HG03575 (cell line): ENCODE results near the gene PMAIP1.
"Not testable (repeated sequence)": the region's sequence is repeated elsewhere in the genome, so short reads cannot be mapped to it uniquely, and the experiment has no call there.

Experiments
- ATAC-seq: cut with Tn5 transposase; IDR thresholded peaks from one replicate; pipeline ENCODE4 v1.9.1; 2021; ENCODE audit not compliant: unreplicated experiment, insufficient number of reproducible peaks, low FRiP score; ENCODE audit errors: extremely low read depth

Gene PMAIP1

DNA sequence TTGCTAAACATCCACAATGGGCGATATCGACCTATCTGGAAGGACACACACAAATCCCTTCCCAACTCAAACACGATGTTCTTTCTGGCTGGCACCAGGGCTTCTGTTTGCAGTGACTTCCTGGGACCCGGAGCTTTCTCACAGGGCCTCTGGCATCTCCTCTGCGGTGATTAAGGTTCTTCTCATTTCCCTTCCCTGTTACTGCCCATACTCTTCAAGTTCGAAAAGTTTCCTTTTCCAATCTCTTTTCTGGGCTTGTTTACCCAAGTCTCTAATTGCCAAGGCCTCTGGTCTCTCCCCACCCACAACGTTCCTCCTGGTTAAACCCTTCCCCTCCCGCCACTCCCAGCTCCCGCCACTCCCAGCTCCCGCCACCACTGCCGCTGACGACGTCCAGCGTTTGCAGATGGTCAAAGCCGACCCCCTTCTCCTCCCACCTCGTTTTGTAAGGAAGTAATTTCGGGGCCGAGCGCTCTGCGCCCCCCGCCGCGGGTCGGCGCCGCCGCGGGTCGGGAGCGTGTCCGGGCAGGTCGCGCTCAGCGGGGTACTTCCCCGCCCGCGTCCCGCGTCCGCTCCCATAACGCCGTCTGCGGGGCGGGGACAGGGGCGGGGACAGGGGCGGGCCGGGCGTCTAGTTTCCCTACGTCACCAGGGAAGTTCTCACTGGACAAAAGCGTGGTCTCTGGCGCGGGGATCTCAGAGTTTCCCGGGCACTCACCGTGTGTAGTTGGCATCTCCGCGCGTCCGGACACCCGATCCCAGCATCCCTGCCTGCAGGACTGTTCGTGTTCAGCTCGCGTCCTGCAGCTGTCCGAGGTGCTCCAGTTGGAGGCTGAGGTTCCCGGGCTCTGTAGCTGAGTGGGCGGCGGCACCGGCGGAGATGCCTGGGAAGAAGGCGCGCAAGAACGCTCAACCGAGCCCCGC, at the start of gene PMAIP1:
Gene PMAIP1 (plus strand): TSS at position 699 of the 924 bp plus-strand sequence. CDS start 182 bp downstream, at position 881.
- no peak for ATAC-seq

DNA sequence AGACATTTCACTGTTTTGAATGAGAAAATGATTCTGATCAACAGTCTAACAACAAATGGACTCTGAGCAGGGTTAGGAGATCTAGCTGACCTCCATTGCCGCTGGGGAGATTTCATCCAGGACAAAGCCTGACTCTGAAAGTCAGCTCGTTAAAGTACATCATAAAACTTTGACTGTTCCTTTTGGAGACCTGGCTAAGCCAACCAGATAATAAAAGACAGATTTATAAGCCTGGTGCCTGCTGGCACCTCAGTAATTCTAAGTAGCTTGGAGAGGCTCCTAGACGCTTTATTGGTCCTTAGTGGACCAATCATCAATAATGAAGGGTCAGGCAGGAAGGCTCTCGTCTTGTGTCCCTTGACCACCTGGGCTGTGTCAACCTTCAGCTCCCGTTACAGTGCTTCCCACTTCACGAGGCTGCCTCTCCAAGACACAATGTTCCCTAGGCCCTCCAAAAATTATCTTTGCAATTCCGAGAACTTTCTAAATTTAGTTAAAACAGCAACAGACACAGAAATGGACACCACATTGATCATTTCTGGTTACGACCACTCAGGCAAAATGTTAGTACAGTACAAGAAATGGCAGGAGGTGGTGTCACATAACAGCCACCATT, 47.9 kb upstream of the PMAIP1 start:
- no peak for ATAC-seq

DNA sequence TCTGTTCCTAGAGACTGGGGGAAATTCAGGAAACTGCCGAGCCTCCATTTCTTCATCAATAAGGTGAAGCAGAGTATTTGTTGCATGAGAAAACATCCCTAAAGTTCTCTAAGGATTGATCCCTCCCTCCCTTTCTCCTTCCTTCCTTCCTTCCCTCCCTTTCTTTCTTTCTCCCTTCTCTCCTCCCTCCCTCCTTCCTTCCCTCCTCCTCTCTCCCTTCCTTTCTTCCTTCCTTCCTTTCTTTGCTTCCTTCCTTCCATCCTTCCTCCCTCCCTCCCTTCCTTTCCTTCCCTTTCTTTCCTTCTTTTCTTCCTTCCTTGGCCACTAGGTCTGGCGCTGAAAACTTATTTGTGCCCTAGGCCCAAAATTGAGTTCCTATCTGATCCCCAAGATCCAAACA, 47.2 kb upstream of the PMAIP1 start:
- ATAC-seq = no peak

DNA sequence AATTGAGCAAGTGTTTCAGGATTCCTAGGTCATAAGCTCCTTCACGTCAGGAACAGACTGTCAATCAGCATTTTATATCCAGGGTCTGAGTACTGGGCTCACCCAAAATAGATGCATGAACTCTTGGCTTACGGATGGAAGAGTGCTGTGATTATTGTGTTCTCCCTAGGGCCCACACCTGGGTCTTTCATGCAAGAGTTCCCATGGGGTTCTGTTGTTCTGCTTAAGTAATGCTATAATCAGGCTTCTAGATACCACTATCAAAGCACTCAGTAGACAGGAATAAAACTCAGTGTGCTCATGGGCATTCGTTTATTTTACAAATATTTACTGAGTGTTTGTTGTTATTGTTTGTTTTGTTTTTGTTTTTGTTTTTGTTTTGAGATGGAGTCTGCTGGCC, 46.4 kb upstream of the PMAIP1 start:
- no peak for ATAC-seq

DNA sequence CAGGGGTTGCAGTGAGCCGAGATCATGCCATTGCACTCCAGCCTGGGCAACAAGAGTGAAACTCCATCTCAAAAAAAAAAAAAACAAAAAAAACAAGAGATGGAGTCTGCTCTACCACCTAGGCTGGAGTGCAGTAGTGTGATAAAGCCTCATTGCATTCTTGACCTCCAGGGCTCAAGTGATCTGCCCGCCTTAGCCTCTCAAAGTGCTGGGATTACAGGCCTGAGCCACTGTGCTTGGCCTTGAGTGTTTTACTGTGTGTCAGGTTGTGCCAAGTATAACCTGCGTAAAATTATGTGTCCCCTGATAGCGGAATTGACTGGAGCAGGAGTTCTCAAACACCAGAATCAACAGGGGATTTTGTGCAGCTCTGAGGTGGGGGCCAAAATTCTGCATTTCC, 45.8 kb upstream of the PMAIP1 start:
- not testable (repeated sequence) for ATAC-seq

DNA sequence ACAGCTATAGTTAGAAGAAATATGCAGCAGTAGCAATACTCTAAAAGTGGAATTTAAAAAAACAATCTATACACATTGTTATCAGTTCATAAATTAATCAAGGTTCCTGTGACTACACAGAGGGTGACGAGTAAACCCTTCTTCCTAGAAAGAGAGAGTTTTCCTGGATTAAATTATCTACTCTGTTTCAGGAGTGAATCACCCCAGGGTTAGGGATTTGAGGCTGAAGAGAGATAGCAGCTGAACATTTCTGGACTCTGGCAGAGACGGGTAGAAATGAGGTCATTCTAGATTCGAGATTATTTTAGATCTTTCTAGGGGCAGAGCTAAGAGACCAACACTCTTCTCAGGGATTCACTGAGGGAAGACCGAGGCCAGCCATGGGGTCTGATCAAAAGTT, 38.8 kb upstream of the PMAIP1 start:
- ATAC-seq = no peak

DNA sequence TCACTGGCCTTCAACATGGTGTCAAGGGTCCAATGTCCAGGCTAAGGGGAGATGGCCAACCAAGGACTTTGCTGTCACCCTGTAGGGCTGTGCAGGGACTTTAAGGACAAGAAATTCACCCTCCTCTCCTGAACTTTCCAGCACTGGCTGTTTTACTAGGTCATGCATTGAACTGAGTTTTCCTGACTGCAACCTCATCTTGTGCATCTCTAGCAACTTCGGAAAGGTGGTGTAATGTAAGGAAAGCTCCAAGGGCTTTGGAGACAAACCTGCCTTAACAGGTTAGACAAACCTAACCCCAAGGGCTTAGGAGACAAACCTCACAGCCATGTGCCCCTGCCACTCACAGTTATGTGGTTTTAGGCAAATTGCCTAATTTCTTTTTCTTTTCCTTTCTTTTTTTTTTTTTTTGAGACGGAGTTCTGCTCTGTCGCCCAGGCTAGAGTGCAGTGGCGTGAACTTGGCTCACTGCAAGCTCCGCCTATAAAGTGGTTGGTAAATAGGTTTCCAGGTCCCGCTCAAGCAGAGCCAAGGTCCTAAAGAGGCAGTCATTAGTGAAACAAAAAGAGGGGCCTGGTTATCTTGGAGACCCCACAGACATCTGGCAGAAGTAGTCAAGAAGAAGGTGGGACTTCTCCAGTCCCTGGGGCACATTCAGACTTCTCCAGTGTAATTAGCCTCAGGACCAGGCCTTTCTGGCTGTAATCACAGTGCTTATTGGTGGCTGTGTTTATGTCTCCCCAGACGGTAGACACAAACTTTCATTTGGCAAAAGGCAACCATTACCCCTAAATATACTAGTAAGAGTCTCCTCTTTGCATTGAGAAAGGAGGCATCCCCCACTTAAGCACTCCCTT, 37.6 kb upstream of the PMAIP1 start:
- peak; percentile 44 for ATAC-seq

DNA sequence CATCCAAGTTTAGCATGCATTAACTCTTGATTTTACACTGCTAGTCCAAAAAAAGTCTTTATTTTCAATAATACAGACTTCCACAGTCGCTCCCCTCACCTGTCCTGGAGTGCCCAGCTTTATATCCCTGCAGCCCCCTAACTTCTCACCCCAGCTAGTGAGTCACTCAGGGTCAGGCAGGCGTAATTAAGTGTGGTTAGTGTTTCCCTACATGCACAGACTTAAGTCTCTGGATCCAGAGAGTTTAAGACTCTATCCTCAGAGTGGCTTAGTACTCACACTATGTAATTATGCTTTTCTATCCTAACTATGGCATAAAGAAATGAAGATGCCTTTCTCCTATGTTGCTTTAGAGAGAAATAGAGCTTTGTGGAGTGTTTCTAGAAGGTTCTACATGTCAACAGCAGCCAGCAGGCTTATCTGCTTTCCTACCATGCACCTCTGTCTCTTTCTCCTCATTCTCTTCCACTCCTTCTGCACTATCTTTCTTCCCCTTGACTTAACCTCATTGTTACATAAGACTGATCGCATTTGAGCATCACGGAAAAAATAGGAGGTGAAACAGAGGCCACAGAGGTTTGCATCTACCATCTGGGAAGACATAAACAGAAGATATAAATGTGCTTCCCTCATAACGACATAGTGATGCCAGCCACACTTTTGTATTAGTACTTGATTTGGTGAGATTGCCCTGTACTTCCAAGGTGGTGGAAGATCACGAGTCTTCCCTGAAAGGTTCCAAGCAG, 34.4 kb upstream of the PMAIP1 start:
- ATAC-seq = no peak

DNA sequence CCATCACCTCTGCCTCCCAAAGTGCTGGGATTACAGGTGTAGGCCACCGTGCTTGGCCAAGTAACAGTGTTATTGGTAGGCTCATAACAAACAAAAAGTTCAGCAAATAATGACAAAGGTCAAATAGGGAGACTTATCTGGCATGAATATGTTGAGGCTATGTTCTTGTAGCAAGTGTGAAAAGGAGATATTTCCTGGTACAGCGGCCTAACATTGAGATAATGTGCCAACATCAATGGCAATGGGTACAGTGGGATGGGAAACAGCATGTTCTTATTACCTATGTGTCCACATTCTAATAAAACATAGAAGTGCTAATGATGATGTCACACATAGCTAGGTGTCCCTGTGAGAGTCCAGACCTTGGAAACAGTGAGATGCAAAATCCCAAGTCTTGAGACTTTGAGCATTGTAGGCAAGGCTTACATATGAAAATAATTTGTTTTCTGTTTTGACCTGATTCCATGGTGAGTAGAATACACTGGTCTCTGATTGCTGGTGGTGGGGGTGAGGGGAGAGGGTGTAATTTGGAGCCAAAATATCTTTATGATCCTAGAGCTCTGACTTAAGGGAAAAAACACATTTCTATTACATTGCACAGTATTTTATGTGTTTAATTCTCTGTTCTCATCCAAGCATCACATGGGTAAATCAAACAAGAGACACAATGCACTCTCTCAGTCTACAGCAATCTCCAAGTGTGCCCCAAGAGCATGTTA, 33.1 kb upstream of the PMAIP1 start:
- no peak for ATAC-seq

DNA sequence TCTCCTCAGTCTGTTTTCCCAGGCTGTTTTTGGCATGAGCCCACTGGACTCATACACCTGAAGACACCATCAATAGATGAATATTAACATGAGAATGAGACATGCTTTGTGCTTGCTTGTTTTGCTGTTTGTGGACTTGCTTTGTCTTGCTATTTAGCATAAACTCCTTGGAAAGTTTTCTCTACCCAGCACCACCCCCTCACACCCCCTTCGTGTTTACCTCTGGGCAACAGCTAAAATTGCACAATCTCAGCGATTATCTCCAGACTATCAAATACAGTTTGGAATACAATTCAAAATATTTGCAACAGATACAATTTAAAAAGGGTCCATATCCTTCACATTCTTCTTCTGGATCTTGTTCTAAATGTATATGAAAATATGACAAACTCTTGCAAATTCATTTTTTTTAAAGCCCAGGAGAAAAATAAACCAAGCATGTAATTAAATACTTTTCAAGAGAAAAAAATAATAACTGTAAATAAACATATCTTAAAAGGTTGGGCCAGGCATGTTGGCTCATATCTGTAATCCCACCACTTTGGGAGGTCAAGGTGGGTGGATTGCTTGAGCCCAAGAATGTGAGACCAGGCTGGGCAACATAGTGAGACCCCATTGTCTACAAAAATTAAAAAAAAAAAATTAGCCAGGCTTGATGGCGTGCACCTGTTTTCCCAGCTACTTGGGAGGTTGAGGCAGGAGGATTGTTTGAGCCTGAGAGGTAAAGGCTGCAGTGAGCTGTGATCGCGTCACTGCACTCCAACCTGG, 32.3 kb upstream of the PMAIP1 start:
- ATAC-seq = no peak

DNA sequence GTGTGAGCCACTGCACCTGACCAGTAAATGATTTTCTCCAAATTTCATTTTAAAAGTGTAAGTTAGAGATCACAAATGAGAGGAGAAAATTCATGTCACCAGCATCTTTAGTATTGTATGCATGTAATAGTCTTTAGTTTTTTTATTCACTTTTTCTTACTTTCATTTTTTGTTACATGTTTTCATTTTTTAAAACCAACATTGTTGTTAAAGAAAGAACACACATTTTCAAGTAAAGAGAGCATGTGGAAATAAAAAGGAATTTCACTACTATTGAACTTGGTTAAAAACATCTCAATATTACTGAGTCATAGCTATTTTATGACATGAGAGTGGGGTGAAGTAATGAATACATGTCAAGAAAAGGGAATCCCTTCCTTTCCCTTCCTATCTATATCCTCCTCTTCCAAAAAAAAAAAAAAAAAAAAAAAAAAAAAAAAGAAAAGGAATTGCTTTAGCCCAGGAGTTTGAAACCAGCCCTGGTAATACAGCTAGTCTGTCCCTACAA, 29.1 kb upstream of the PMAIP1 start:
- ATAC-seq = no peak

DNA sequence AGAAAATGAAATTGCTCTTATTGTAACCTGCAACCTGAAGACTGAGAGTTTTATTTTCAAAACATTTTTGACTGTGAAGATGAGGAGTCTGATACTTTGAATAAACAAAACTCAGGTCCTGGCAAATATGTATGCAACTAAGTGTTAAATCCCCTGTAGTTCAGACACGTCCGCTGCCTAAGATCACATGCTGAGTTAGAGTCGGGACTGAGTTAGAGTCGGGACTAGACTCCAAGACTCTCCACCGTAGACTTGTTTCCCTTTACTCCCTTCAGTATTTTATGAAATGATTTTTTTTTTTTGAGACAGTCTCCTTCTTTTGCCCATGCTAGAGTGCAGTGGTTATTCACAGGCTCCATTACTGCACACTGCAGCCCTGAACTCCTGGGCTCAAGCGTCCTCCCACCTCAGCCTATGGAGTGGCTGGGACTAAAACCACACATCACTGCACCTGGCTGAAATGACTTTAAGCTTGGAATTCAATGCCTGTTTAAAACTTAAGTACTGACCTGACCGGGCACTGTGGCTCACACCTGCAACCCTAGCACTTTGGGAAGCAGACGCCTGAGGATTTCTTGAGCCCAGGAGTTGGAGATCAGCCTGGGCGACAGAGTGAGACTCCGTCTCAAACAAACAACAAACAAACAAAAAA, 28.0 kb upstream of the PMAIP1 start:
- ATAC-seq = no peak

DNA sequence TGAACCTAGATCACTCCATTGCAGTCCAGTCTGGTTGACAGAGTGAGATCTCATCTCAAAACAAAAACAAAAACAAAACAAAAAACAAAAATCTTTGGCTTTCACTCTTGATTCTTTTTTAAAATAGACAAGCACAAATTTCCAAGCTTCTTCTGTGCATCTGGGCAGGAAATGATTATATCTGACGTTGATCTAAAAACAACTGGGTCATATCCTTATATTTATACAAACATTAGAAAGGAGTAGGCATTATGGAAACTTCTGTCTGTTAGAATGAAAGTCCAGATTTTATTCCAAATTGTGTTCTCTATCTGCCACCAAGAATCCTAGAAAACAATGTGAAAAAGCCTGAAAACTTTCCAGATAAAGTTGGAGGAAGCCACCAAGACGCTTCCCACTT, 26.2 kb upstream of the PMAIP1 start:
- ATAC-seq = no peak

DNA sequence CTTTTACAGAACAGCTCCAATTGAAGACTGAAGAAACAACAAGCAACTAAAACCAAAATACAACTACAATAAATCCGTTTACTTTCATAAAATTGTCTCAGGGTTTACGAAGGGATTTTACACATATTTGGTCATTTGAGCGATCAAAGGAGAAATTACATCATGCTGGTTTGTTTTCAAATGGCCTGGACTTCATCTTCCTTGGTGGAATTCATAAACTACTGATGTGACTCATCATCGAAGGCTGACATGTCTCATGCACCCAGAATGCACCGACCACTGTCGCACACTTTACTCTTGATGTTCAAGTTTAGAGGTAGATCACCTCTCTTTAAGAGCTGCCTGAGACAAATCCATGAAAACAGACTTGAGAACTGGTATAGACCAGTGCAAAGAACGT, 25.6 kb upstream of the PMAIP1 start:
- no peak for ATAC-seq

DNA sequence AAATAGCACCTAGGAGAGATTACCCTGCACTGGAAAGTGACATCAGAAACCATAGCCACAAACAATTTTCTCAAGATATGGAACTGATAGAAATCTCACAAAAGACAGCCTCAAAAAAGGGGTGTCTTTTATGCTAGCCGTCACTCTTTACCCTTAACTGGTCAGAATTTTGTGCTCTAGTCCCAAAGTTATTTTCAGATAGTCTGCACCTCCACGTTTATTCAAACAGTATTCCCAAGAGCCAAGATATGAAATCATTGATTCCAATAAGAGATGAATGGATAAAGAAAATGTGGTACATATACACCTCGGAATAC, 23.5 kb upstream of the PMAIP1 start:
- peak; percentile 42 for ATAC-seq

DNA sequence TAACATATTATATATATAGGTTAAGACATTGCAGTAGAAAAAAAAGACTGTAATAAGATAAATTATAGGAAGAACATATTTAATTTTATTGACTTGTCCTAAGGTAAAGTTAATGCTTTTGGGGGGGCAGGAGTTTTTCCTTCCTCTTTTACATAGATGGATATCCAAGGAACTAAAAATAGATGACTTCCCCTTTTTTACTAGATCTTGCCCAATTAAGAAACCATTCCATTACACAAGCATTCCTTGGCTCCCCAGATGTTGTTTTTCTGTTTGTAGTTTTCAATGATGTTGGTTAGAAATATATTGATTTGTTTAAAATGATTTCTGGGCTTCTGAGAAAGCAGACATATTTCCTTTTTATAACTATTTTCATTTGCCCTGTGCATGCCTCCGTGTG, 22.4 kb upstream of the PMAIP1 start:
- ATAC-seq = no peak

DNA sequence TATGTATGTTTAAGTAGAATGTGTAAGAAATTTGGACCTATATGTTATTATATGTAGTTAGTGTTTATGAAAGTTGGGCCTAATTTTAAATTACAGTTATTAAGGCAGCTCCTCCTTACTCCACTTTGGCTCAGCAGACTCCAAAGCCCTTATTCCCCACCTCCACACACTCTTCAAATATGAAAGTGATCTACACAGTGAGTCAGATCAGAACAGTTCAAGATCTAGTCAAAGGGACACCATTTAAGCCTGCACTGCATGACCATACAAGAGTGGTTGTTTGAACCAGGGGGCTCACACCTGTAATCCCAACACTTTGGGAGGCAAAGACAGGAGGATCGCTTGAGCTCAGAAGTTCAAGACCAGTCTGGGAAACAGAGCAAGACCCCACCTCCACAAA, 21.2 kb upstream of the PMAIP1 start:
- ATAC-seq = no peak
